DOHH2 (cell line): ENCODE measurements around the gene ASCL1.

Experiments
- EZH2phosphoT487 ChIP-seq: fragments of 200-600 bp; sonication (generic); IDR thresholded peaks from 2 replicates; pipeline ENCODE4 v1.6.1; 2017; ENCODE audit warnings: borderline replicate concordance, mild to moderate bottlenecking, antibody characterized with exemption, low read length, moderate library complexity, mixed read lengths
- TF ChIP-seq, protein P1 (sequence below): fragments of 200-600 bp; sonication (generic); IDR thresholded peaks from one replicate; pipeline ENCODE4 v1.5.1; 2014; ENCODE audit warnings: antibody characterized with exemption, mild to moderate bottlenecking, low read depth, low read length; ENCODE audit not compliant: poor library complexity, severe bottlenecking

- TF ChIP-seq, protein P1, sequence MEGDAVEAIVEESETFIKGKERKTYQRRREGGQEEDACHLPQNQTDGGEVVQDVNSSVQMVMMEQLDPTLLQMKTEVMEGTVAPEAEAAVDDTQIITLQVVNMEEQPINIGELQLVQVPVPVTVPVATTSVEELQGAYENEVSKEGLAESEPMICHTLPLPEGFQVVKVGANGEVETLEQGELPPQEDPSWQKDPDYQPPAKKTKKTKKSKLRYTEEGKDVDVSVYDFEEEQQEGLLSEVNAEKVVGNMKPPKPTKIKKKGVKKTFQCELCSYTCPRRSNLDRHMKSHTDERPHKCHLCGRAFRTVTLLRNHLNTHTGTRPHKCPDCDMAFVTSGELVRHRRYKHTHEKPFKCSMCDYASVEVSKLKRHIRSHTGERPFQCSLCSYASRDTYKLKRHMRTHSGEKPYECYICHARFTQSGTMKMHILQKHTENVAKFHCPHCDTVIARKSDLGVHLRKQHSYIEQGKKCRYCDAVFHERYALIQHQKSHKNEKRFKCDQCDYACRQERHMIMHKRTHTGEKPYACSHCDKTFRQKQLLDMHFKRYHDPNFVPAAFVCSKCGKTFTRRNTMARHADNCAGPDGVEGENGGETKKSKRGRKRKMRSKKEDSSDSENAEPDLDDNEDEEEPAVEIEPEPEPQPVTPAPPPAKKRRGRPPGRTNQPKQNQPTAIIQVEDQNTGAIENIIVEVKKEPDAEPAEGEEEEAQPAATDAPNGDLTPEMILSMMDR: no peak
- no peak for TF ChIP-seq EZH2phosphoT487
Observed at GRCh38 chr12:102916252-102917025, 41.0 kb upstream of the ASCL1 start.
